A673 (cell line): Measurements from ENCODE around the gene GRID1. TPM values are rescaled to one million over a fixed set of nuclear protein-coding genes. Genes with fewer than 3 reads are reported as not detected.

ENCODE experiments used
- BruUV-seq: library from RNA; stranded (reverse); fragments of 400-500 nt; replicated peaks from 2 replicates; lab custom pipeline; 2021; lab: Mats Ljungman, UMichigan
- CTCF ChIA-PET: fragments of 300-600 bp; sonication (Branson Sonifier 250); formaldehyde crosslinking; loops from one replicate; lab custom pipeline; 2022; ENCODE audit warnings: antibody characterized with exemption; lab: Charles Lee
- POLR2A ChIA-PET: fragments of 300-600 bp; sonication (Branson Sonifier 250); formaldehyde crosslinking; loops from one replicate; lab custom pipeline; 2022; ENCODE audit warnings: antibody characterized with exemption; ENCODE audit not compliant: low non-redundant PET; lab: Charles Lee
- DNase-seq: peaks from one replicate; pipeline ENCODE4 v3.0.0-alpha.2; 2015; ENCODE audit warnings: low spot score
- H3K27ac ChIP-seq: fragments of 200-600 bp; sonication (generic); 2 replicates; pipeline ENCODE4 v1.5.1; 2016; ENCODE audit warnings: mixed run types, low read depth, mild to moderate bottlenecking, mixed read lengths, antibody characterized with exemption, low read length; ENCODE audit not compliant: poor library complexity, severe bottlenecking
- H3K27me3 ChIP-seq: fragments of 200-600 bp; sonication (generic); replicated peaks from 2 replicates; pipeline ENCODE4 v1.6.1; 2017; ENCODE audit warnings: mixed run types, low read depth, mild to moderate bottlenecking, mixed read lengths, antibody characterized with exemption, low read length; ENCODE audit not compliant: insufficient read depth, poor library complexity
- H3K36me3 ChIP-seq: fragments of 200-600 bp; sonication (generic); 2 replicates; pipeline ENCODE4 v1.6.1; 2016; ENCODE audit warnings: mixed run types, mild to moderate bottlenecking, mixed read lengths, antibody characterized with exemption, low read length; ENCODE audit not compliant: insufficient read depth, poor library complexity, severe bottlenecking
- H3K4me1 ChIP-seq: fragments of 200-600 bp; sonication (generic); 2 replicates; pipeline ENCODE4 v1.6.1; 2017; ENCODE audit warnings: mixed run types, mild to moderate bottlenecking, mixed read lengths, antibody characterized with exemption, low read length; ENCODE audit not compliant: insufficient read depth, poor library complexity, severe bottlenecking
- H3K4me3 ChIP-seq: fragments of 200-600 bp; sonication (generic); 2 replicates; pipeline ENCODE4 v1.5.1; 2016; ENCODE audit warnings: low read depth, mixed run types, mild to moderate bottlenecking, mixed read lengths, low read length; ENCODE audit not compliant: poor library complexity, severe bottlenecking
- H3K9me3 ChIP-seq: fragments of 200-600 bp; sonication (generic); 2 replicates; pipeline ENCODE4 v1.6.1; 2016; ENCODE audit warnings: mixed run types, low read depth, mild to moderate bottlenecking, mixed read lengths, antibody characterized with exemption, low read length; ENCODE audit not compliant: poor library complexity, severe bottlenecking
- EZH2 ChIP-seq: fragments of 200-600 bp; sonication (generic); IDR thresholded peaks from 2 replicates; pipeline ENCODE4 v1.6.1; 2017; ENCODE audit warnings: borderline replicate concordance, low read depth, mild to moderate bottlenecking, mixed read lengths, antibody characterized with exemption, low read length; ENCODE audit not compliant: poor library complexity, severe bottlenecking
- intact Hi-C: fragments of 100-400 bp; cut with micrococcal nuclease; formaldehyde crosslinking; loops from one replicate; pipeline ENCODE4 v1.10.0; 2022; ENCODE audit not compliant: unreplicated experiment
- total RNA-seq: library from RNA; stranded (reverse); gene quantifications from 2 replicates; pipeline ENCODE4 v1.2.3, GENCODE V29; 2021
- TF ChIP-seq, protein P1 (sequence below): fragments of 300-800, 200-600 bp; sonication (generic); conservative IDR thresholded peaks from 2 replicates; pipeline ENCODE4 v1.5.1; 2017; ENCODE audit warnings: low read depth, mild to moderate bottlenecking, antibody characterized with exemption, low read length, moderate library complexity, mixed read lengths

The GRID1 gene
- total RNA-seq, 1 experiment from 2014 or later, result not detected

DNA sequence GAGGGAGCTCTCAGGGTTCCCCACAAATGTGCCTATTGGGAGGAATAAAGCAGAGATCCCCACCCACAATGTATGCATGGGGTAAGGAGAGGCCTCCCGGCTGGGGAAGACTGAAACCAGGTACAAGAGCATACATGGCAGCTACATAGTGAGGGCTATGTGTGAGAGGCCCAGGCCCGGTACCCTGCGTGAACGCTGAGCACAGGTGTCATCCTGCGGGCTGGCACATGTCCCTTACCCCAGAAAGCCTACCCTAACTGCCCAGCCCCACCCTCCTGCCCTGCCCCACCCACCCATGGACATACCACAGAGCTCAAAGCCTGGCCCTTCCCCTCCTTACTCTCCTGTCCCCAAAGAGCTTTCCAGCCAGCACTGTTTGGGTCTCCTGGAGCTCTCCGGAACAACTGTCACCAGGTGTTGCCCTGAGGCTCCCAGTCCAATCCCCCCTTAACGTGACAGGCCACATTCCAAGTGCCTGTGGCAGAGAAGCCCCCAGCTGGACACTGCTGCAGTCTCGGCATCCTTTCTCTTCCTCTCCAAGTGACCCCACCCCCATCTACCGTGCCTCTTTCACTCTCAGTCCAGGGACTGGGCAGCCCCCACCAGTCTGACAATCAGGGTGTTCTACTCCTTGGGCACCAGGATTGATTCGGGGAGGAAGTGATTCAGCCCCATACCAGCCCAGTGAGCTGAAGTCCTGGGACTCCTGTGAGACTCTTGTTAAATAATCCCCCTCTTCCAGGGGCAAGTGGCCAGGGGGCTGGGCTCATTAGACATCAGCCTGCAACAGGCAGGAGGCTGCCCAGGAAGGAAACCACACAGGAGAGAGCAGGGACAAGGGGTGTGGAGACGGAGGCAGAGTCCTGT lies 19.6 kb downstream of the GRID1 start:
- no peak overlapping the region for H3K27ac ChIP-seq
- TF ChIP-seq EZH2, result no peak
- TF ChIP-seq, protein P1, sequence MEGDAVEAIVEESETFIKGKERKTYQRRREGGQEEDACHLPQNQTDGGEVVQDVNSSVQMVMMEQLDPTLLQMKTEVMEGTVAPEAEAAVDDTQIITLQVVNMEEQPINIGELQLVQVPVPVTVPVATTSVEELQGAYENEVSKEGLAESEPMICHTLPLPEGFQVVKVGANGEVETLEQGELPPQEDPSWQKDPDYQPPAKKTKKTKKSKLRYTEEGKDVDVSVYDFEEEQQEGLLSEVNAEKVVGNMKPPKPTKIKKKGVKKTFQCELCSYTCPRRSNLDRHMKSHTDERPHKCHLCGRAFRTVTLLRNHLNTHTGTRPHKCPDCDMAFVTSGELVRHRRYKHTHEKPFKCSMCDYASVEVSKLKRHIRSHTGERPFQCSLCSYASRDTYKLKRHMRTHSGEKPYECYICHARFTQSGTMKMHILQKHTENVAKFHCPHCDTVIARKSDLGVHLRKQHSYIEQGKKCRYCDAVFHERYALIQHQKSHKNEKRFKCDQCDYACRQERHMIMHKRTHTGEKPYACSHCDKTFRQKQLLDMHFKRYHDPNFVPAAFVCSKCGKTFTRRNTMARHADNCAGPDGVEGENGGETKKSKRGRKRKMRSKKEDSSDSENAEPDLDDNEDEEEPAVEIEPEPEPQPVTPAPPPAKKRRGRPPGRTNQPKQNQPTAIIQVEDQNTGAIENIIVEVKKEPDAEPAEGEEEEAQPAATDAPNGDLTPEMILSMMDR, result no peak

DNA sequence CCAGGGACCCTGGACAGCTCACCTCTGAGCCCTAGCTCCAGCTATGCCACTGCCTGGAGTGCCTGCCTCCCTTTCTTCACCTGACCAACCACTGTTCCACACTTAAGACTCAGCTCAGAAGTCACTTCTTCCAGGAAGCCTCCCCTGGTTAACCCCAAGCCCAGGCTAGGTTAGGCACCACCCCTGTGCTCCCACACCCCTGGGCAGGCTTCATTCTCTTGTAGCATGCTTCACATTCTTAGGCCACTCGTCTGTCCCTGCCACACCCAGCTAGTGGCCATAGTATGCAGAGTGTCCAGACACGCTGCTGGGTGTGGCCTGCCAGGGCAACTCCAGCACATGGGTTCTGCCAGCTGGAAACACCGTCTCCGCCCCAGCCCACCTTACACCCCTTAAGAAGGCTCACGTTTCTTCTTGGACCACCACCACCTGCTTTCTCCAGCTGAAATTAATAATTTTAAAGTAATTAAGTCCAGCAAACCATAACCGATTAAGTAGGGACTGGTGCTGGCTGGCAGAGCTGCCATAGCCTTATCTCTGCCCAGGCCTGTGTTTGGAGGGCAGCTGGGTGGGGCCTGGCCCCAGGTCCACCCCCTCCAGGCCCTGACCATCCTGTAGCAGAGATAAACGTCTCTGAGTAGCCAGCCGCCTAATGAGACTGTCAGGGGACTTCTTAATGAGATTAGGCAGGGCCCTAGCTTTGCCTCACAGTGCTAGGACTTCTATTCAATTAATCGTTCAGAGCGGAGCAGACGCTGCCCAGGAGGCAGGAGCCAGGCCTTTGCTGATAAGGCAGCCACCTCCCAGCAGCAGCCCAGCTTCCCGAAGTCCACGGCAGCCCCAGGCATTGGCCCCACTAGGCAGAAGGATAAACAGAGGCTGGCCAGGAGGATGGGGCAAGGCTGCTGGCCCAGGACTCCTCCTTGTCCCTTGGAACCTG lies 20.5 kb downstream of the GRID1 start:
- no peaks in the 10 kb centered on the region for H3K4me1 ChIP-seq
- no TSS peak for BruUV-seq
- CTCF ChIA-PET, result no interaction called here
- TF ChIP-seq, protein P1, result no peak
- TF ChIP-seq EZH2, result no peak
- no peak overlapping the region for H3K4me3 ChIP-seq
- H3K27me3 ChIP-seq, result no peaks in the 10 kb centered on the region
- no peaks in the 10 kb centered on the region for H3K9me3 ChIP-seq
- POLR2A ChIA-PET, result no interaction called here
- intact Hi-C loops, result no loop called here
- H3K36me3 ChIP-seq, result no peaks in the 10 kb centered on the region
- no peak overlapping the region for H3K27ac ChIP-seq
- no peak for DNase-seq

More for the DNA sequence above, 19.6 kb downstream of the GRID1 start:
- no TSS peak for BruUV-seq
- POLR2A ChIA-PET, result no interaction called here
- Histone ChIP-seq H3K36me3 (no peaks in the 10 kb centered on the region), H3K4me1 (no peaks in the 10 kb centered on the region), H3K27me3 (no peaks in the 10 kb centered on the region), H3K4me3 (no peak overlapping the region), H3K9me3 (no peaks in the 10 kb centered on the region)
- CTCF ChIA-PET, result no interaction called here
- no peak for DNase-seq
- intact Hi-C loops, result no loop called here

DNA sequence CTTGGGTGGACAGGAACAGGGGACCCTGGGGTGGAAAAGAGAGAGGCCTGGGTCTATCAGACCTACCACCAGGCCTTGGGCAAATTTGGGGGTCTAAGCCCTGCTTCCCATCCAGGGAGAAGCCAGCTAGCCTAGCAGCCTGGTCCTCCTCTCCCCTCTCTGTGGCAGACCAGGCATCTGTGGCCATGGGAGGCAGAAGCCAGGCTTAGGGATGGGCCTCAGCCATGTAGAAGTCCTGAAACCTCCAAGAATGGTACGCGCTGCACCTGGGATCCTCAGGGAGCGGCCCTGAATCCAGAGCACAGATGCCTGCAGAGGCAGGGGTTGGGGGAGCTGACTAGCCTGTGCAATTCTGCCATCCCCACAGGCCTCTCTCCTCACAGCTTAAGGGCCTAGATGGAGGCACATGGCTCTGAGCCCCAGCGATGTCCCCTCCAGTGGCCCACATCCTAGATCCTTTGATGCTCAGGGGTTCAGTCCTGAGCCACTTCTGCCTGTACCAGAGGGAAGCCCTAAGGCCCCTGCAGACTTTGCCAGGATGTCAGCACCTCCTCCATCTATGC lies 21.2 kb downstream of the GRID1 start:
- Histone ChIP-seq H3K4me1 (no peaks in the 10 kb centered on the region), H3K27me3 (no peaks in the 10 kb centered on the region), H3K9me3 (no peaks in the 10 kb centered on the region), H3K4me3 (no peak overlapping the region), H3K27ac (no peak overlapping the region), H3K36me3 (no peaks in the 10 kb centered on the region)
- no peak for DNase-seq
- CTCF ChIA-PET, result no interaction called here
- POLR2A ChIA-PET, result no interaction called here
- no TSS peak for BruUV-seq
- TF ChIP-seq, protein P1, result no peak
- no peak for TF ChIP-seq EZH2
- intact Hi-C loops, result no loop called here
